ENCODE measurements around the gene MYBPH.

MYBPH gene

GRCh38 chr1:203165101-203165799 is 10.4 kb downstream of the MYBPH start:
- DNase-seq = no peak

GRCh38 chr1:203163891-203164635 is 11.6 kb downstream of the MYBPH start:
- DNase-seq = peak; percentile 51

GRCh38 chr1:203162403-203162802 is 13.2 kb downstream of the MYBPH start:
- DNase-seq = no peak

- no peak for DNase-seq
These were observed 13.9 kb downstream of the MYBPH start for GRCh38 chr1:203161703-203162102.

GRCh38 chr1:203161175-203161574 is 14.5 kb downstream of the MYBPH start:
- no peak for DNase-seq

- no peak for DNase-seq
These were observed 15.8 kb downstream of the MYBPH start for GRCh38 chr1:203159844-203160243.

- DNase-seq = no peak
These were observed 16.5 kb downstream of the MYBPH start for GRCh38 chr1:203158960-203159665.

GRCh38 chr1:203158423-203158822 is 17.2 kb downstream of the MYBPH start:
- DNase-seq = no peak

- no peak for DNase-seq
These were observed 19.3 kb downstream of the MYBPH start for GRCh38 chr1:203156280-203156679.

GRCh38 chr1:203153989-203154821 is 21.4 kb downstream of the MYBPH start:
- no peak for DNase-seq

GRCh38 chr1:203153051-203153988 is 22.3 kb downstream of the MYBPH start:
- DNase-seq = no peak

- DNase-seq = no peak
These were observed 23.2 kb downstream of the MYBPH start for GRCh38 chr1:203152158-203153034.

GRCh38 chr1:203151362-203152157 is 24.1 kb downstream of the MYBPH start:
- no peak for DNase-seq

- DNase-seq = no peak
These were observed 24.9 kb downstream of the MYBPH start for GRCh38 chr1:203150511-203151297.

- no peak for DNase-seq
These were observed 26.3 kb downstream of the MYBPH start for GRCh38 chr1:203149188-203149840.

- DNase-seq = no peak
These were observed 27.0 kb downstream of the MYBPH start for GRCh38 chr1:203148579-203148978.

- DNase-seq = peak; percentile 64
These were observed 27.5 kb downstream of the MYBPH start for GRCh38 chr1:203148127-203148526.

- DNase-seq = no peak
These were observed 28.2 kb downstream of the MYBPH start for GRCh38 chr1:203147376-203147775.
